NCI-H226 (cell line): ENCODE data around the gene ACOT8.
A peak's percentile ranks its signal among the peaks of the same experiment; 100 is the strongest.
"Not testable (repeated sequence)": the region's sequence is repeated elsewhere in the genome, so short reads cannot be mapped to it uniquely, and the experiment has no call there.

Experiments
- DNase-seq: peaks from one replicate; pipeline ENCODE4 v3.0.0-alpha.2; 2015

Gene ACOT8

GRCh38 chr20:45826381-45827019, 30.7 kb downstream of the ACOT8 start:
- no peak for DNase-seq

- no peak for DNase-seq
Measured at GRCh38 chr20:45823949-45824835, 33.0 kb downstream of the ACOT8 start.

GRCh38 chr20:45822857-45823256, 34.3 kb downstream of the ACOT8 start:
- peak; percentile 60 for DNase-seq

- DNase-seq: no peak
Measured at GRCh38 chr20:45821947-45822346, 35.2 kb downstream of the ACOT8 start.

GRCh38 chr20:45819466-45819865, 37.7 kb downstream of the ACOT8 start:
- DNase-seq: no peak

GRCh38 chr20:45818239-45818638, 39.0 kb downstream of the ACOT8 start:
- DNase-seq: no peak

GRCh38 chr20:45817376-45818194, 39.6 kb downstream of the ACOT8 start:
- DNase-seq: peak; percentile 45

GRCh38 chr20:45816951-45817350, 40.2 kb downstream of the ACOT8 start:
- no peak for DNase-seq

- DNase-seq: no peak
Measured at GRCh38 chr20:45814314-45814713, 42.9 kb downstream of the ACOT8 start.

GRCh38 chr20:45813489-45813888, 43.7 kb downstream of the ACOT8 start:
- DNase-seq: no peak

- no peak for DNase-seq
Measured at GRCh38 chr20:45813006-45813340, 44.2 kb downstream of the ACOT8 start.

GRCh38 chr20:45812157-45813005, 44.8 kb downstream of the ACOT8 start, which contains the start of gene UBE2C:
TSS of gene UBE2C (plus strand) at chr20:45812644. CDS start at chr20:45812696, 52 bp downstream.
- DNase-seq: peak; percentile 100

- DNase-seq: no peak
Measured at GRCh38 chr20:45810191-45810970, 46.8 kb downstream of the ACOT8 start.

- no peak for DNase-seq
Measured at GRCh38 chr20:45801851-45802250, 55.3 kb downstream of the ACOT8 start.

GRCh38 chr20:45798935-45799642, 58.1 kb downstream of the ACOT8 start:
- DNase-seq: peak; percentile 36

GRCh38 chr20:45797955-45798354, 59.2 kb downstream of the ACOT8 start:
- not testable (repeated sequence) for DNase-seq

- not testable (repeated sequence) for DNase-seq
Measured at GRCh38 chr20:45797510-45797909, 59.7 kb downstream of the ACOT8 start.

GRCh38 chr20:45796337-45797065, 60.7 kb downstream of the ACOT8 start:
- no peak for DNase-seq

GRCh38 chr20:45792317-45793118, 64.7 kb downstream of the ACOT8 start:
- DNase-seq: no peak
